Ovary (tissue), 9 donors: Measurements from ENCODE around the gene WRNIP1. TPM values are rescaled to one million over a fixed set of nuclear protein-coding genes. Genes with fewer than 3 reads are reported as not detected.

Experiments used
- DNase-seq, 5 donors: peaks; one replicate each; pipeline ENCODE4 v3.0.0-alpha.2; 2019 to 2020
- H3K27ac ChIP-seq, 2 donors: fragments of 200-600 bp; one replicate each; pipeline versions ENCODE4 v1.5.1 to v1.8.0; 2019 to 2022
- H3K27me3 ChIP-seq: fragments of 200-600 bp; one replicate; pipeline ENCODE4 v1.8.0; 2022
- H3K36me3 ChIP-seq: fragments of 200-600 bp; sonication (generic); one replicate; pipeline ENCODE4 v1.5.1; 2019
- H3K4me1 ChIP-seq: one replicate; pipeline ENCODE4 v1.8.1; 2013; ENCODE audit warnings: mild to moderate bottlenecking, moderate library complexity; ENCODE audit not compliant: insufficient read depth
- H3K4me3 ChIP-seq: fragments of 200-600 bp; sonication (generic); one replicate; pipeline ENCODE4 v1.5.1; 2017
- H3K9me3 ChIP-seq, 2 donors: fragments of 200-600 bp in 1 of 2; sonication (generic) in 1 of 2; one replicate each; pipeline versions ENCODE4 v1.5.1 to v1.8.1; 2013 to 2019; ENCODE audit warnings: mild to moderate bottlenecking in 1 of 2, moderate library complexity in 1 of 2
- CTCF ChIP-seq, 3 donors: fragments of 450-650 bp in 2 of 3; fragments of 200-600 bp in 1 of 3; IDR thresholded peaks; one replicate each; pipeline versions ENCODE4 v1.5.1 to v1.8.0; 2016 to 2022; ENCODE audit warnings: antibody characterized with exemption in 3 of 3, mild to moderate bottlenecking in 1 of 3
- EP300 ChIP-seq: sonication (generic); formaldehyde crosslinking; IDR thresholded peaks from one replicate; pipeline ENCODE4 v1.6.1; 2017; ENCODE audit warnings: antibody characterized with exemption
- POLR2A ChIP-seq: fragments of 450-650 bp; IDR thresholded peaks from one replicate; pipeline ENCODE4 v1.6.1; 2017; ENCODE audit warnings: antibody characterized with exemption, mild to moderate bottlenecking, moderate library complexity
- WGBS, 3 donors: extraction: QIAGEN DNeasy Blood & Tissue Kit in 1 of 3; methylation state at CpG; one replicate each; pipeline versions ENCODE4 v1.1.5 to v1.1.7; 2013 to 2017; 5-methylcytosine and 5-hydroxymethylcytosine counted together
- intact Hi-C, 4 donors: fragments of 100-400 bp; cut with DNase I; formaldehyde crosslinking; loops; one replicate each; pipeline versions ENCODE4 v1.11.0 to v1.15.1; 2022 to 2023
- polyA plus RNA-seq, 2 donors: library from polyadenylated mRNA; stranded (reverse); fragments of 200-250 nt in 1 of 2; fragments of 350-450 nt in 1 of 2; fragmentation: Illumina TruSeq in 1 of 2; extraction: RNeasy Lipid Tissue Mini Kit (QIAGEN cat#74804) in 1 of 2; gene quantifications; one replicate each; pipeline ENCODE4 v1.2.3, GENCODE V29; 2013 to 2014
- total RNA-seq, 7 donors: library from RNA; depleted of rRNA in 2 of 7; stranded (reverse); fragments of >200 nt in 2 of 7; fragmentation: NEBNext Ultra II Directional in 3 of 7; extraction: Animal tissue kit (Norgen Biotek cat#: 25700) in 3 of 7; gene quantifications; one replicate each; pipeline versions ENCODE4 v1.1.0 to v1.2.4, GENCODE V29; 2016 to 2023
- donor health status: DM: no; HTN: no; CAD: no; lungs with moderate emphysema.
- donor health status: DM: no; HTN: no; CAD: no.
- donor health status: Bipolar disorder and iron deficiency.
- donor health status: DM: yes; HTN: yes; CAD: no.
- donor health status: DM: no; HTN: no; CAD: no.
- donor health status: DM: yes; HTN: yes; CAD: no.

WRNIP1 gene
- total and polyA plus RNA-seq, 9 donors: 30.4 to 73.4 (median 34.6) TPM

GRCh38 chr6:2753743-2754142 lies 11.4 kb upstream of the WRNIP1 start:
- Histone ChIP-seq H3K4me3 (no peak overlapping the region), H3K27ac (no peak overlapping the region), H3K36me3 (no peaks in the 10 kb centered on the region), H3K9me3 (no peaks in the 10 kb centered on the region), H3K4me1 (no peaks in the 10 kb centered on the region), H3K27me3 (no peaks in the 10 kb centered on the region)
- intact Hi-C loops: loop anchor here in 1 of 4 donors (10.0 kb wide), 1 partner anchor 509 kb away; the partner anchor contains the start of gene GMDS
- no peak for DNase-seq
- TF ChIP-seq POLR2A (no peak), EP300 (no peak), CTCF (IDR thresholded peaks at IDR 0.05) (no peak)

- Histone ChIP-seq H3K4me3 (no peak overlapping the region), H3K27me3 (no peaks in the 10 kb centered on the region), H3K36me3 (no peaks in the 10 kb centered on the region), H3K4me1 (no peaks in the 10 kb centered on the region), H3K9me3 (no peaks in the 10 kb centered on the region), H3K27ac (no peak overlapping the region)
- DNase-seq: no peak
- no peak for TF ChIP-seq EP300
- TF ChIP-seq POLR2A: no peak
- no peak for TF ChIP-seq CTCF (IDR thresholded peaks at IDR 0.05)
- WGBS, 3 donors: 58 to 84% (median 61%) methylated on average over 3 of the region's 3 CpGs
- intact Hi-C loops: loop anchor here in 1 of 4 donors (10.0 kb wide), 1 partner anchor 510 kb away; the partner anchor contains the start of gene GMDS
Observed at GRCh38 chr6:2754393-2754792, 10.8 kb upstream of the WRNIP1 start.

- no peak for DNase-seq
- H3K4me3 ChIP-seq: no peak overlapping the region
- TF ChIP-seq CTCF (IDR thresholded peaks at IDR 0.05): no peak
- no peak for TF ChIP-seq EP300
- no peak for TF ChIP-seq POLR2A
- H3K36me3 ChIP-seq: no peaks in the 10 kb centered on the region
- WGBS, 3 donors: 77 to 89% (median 89%) methylated on average over 1 of the region's 1 CpG
- intact Hi-C loops: loop anchor here in 1 of 4 donors (10.0 kb wide), 1 partner anchor 510 kb away; the partner anchor contains the start of gene GMDS
- no peak overlapping the region for H3K27ac ChIP-seq
- H3K4me1 ChIP-seq: no peaks in the 10 kb centered on the region
- H3K27me3 ChIP-seq: no peaks in the 10 kb centered on the region
- H3K9me3 ChIP-seq: no peaks in the 10 kb centered on the region
Observed at GRCh38 chr6:2754911-2755310, 10.3 kb upstream of the WRNIP1 start.

GRCh38 chr6:2755456-2755855 lies 9.7 kb upstream of the WRNIP1 start:
- TF ChIP-seq CTCF (IDR thresholded peaks at IDR 0.05) (no peak), EP300 (no peak), POLR2A (no peak)
- Histone ChIP-seq H3K4me1 (no peaks in the 10 kb centered on the region), H3K9me3 (no peaks in the 10 kb centered on the region), H3K27ac (no peak overlapping the region), H3K4me3 (no peak overlapping the region), H3K27me3 (no peaks in the 10 kb centered on the region), H3K36me3 (no peaks in the 10 kb centered on the region)
- WGBS, 3 donors: 37 to 60% (median 44%) methylated on average over 3 of the region's 3 CpGs
- peak in 4 of 5 donors; percentile 31 to 66 (median 37) for DNase-seq
- intact Hi-C loops: loop anchor here in 1 of 4 donors (10.0 kb wide), 1 partner anchor 511 kb away; the partner anchor contains the start of gene GMDS
